ENCODE results near the gene TSR1.

- TF ChIP-seq SP1 (CRISPR knock-in tag; conservative IDR thresholded peaks at IDR 0.05) (no peak), RELA (CRISPR knock-in tag; IDR thresholded peaks at IDR 0.05; ENCODE audit: borderline replicate concordance) (no peak), CTCF (IDR thresholded peaks at IDR 0.05) (no peak), GTF2I (CRISPR knock-in tag; conservative IDR thresholded peaks at IDR 0.05) (no peak), NR3C1 (CRISPR knock-in tag; conservative IDR thresholded peaks at IDR 0.05; ENCODE audit: low read depth) (no peak), USF1 (CRISPR knock-in tag; IDR thresholded peaks at IDR 0.05) (no peak), ATF1 (CRISPR knock-in tag; IDR thresholded peaks at IDR 0.05) (no peak), ATF2 (CRISPR knock-in tag; IDR thresholded peaks at IDR 0.05; ENCODE audit: borderline replicate concordance, low read depth) (no peak), TP53 (CRISPR knock-in tag; IDR thresholded peaks at IDR 0.05) (no peak)
These were observed 10.2 kb upstream of the TSR1 start for GRCh38 chr17:2346475-2346874.
